A549 (cell line): ENCODE measurements around the gene PKN2.

ENCODE experiments used
- CEBPB ChIP-seq, 2 experiments: fragments of >200 bp in 1 of 2; sonication (Bioruptor Twin) in 1 of 2; formaldehyde crosslinking in 1 of 2; IDR thresholded peaks; 2 replicates each; pipeline ENCODE4 v1.6.1; 2012 to 2016
- CTCF ChIP-seq: fragments of >200 bp; sonication (Bioruptor Twin); formaldehyde crosslinking; IDR thresholded peaks from 3 replicates; pipeline ENCODE4 v1.5.1; 2016
- KDM5A ChIP-seq: fragments of 200-600 bp; sonication (generic); IDR thresholded peaks from 2 replicates; pipeline ENCODE4 v1.6.1; 2016; ENCODE audit warnings: antibody characterized with exemption, mild to moderate bottlenecking
- NFE2L2 ChIP-seq: fragments of 150-350 bp; conservative IDR thresholded peaks from 2 replicates; pipeline ENCODE4 v1.6.1; 2014; ENCODE audit warnings: low read length
- PHF8 ChIP-seq: fragments of 200-600 bp; sonication (generic); IDR thresholded peaks from 2 replicates; pipeline ENCODE4 v1.6.1; 2016; ENCODE audit warnings: low read depth, mild to moderate bottlenecking, antibody characterized with exemption, moderate library complexity, borderline replicate concordance
- POLR2A ChIP-seq: IDR thresholded peaks from 2 replicates; pipeline ENCODE4 v1.6.1; 2012; ENCODE audit warnings: mild to moderate bottlenecking, low read length
- RFX5 ChIP-seq: fragments of 450-650 bp; IDR thresholded peaks from 2 replicates; pipeline ENCODE4 v1.7.1; 2014; ENCODE audit warnings: antibody characterized with exemption, mild to moderate bottlenecking, moderate library complexity
- SMC3 ChIP-seq: fragments of >200 bp; sonication (Bioruptor Twin); formaldehyde crosslinking; IDR thresholded peaks from 3 replicates; pipeline ENCODE4 v1.6.1; 2018; ENCODE audit warnings: inconsistent platforms
- TF ChIP-seq, protein P1 (sequence below): fragments of 200-600 bp; sonication (generic); IDR thresholded peaks from 2 replicates; pipeline ENCODE4 v1.6.1; 2016; ENCODE audit warnings: antibody characterized with exemption, mild to moderate bottlenecking, moderate library complexity

DNA sequence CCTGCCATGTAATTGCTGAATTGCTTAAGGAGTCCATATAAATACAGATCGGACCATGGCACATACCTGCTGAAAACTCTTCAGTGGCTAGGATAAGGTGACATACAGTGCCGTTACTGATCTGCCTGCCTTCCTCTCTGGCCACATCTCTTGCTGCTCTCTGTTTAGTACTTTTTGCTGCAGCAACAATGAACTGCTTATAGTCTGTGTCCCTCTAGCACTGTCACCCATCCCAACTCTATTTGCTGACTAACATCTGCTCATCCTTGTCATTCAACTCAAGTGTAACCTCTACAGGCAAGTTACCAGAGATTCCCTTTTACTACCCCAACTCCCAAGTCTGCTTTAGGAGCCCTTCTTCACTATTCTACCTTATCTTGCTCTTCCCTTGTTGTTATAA is 141.6 kb downstream of the PKN2 start:
- TF ChIP-seq SMC3 (no peak), CEBPB (IDR thresholded peaks at IDR 0.05) (no peak), POLR2A (no peak), RFX5 (no peak), CTCF (no peak), NFE2L2 (no peak), KDM5A (no peak), PHF8 (no peak)
- TF ChIP-seq, protein P1, sequence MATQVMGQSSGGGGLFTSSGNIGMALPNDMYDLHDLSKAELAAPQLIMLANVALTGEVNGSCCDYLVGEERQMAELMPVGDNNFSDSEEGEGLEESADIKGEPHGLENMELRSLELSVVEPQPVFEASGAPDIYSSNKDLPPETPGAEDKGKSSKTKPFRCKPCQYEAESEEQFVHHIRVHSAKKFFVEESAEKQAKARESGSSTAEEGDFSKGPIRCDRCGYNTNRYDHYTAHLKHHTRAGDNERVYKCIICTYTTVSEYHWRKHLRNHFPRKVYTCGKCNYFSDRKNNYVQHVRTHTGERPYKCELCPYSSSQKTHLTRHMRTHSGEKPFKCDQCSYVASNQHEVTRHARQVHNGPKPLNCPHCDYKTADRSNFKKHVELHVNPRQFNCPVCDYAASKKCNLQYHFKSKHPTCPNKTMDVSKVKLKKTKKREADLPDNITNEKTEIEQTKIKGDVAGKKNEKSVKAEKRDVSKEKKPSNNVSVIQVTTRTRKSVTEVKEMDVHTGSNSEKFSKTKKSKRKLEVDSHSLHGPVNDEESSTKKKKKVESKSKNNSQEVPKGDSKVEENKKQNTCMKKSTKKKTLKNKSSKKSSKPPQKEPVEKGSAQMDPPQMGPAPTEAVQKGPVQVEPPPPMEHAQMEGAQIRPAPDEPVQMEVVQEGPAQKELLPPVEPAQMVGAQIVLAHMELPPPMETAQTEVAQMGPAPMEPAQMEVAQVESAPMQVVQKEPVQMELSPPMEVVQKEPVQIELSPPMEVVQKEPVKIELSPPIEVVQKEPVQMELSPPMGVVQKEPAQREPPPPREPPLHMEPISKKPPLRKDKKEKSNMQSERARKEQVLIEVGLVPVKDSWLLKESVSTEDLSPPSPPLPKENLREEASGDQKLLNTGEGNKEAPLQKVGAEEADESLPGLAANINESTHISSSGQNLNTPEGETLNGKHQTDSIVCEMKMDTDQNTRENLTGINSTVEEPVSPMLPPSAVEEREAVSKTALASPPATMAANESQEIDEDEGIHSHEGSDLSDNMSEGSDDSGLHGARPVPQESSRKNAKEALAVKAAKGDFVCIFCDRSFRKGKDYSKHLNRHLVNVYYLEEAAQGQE, result no peak
